DOHH2 (cell line): ENCODE results near the gene UBE2F.

Source experiments
- CTCF ChIP-seq: fragments of 200-600 bp; sonication (generic); IDR thresholded peaks from one replicate; pipeline ENCODE4 v1.5.1; 2014; ENCODE audit warnings: antibody characterized with exemption, mild to moderate bottlenecking, low read depth, low read length; ENCODE audit not compliant: poor library complexity, severe bottlenecking
- EZH2phosphoT487 ChIP-seq: fragments of 200-600 bp; sonication (generic); IDR thresholded peaks from 2 replicates; pipeline ENCODE4 v1.6.1; 2017; ENCODE audit warnings: borderline replicate concordance, mild to moderate bottlenecking, antibody characterized with exemption, low read length, moderate library complexity, mixed read lengths

DNA sequence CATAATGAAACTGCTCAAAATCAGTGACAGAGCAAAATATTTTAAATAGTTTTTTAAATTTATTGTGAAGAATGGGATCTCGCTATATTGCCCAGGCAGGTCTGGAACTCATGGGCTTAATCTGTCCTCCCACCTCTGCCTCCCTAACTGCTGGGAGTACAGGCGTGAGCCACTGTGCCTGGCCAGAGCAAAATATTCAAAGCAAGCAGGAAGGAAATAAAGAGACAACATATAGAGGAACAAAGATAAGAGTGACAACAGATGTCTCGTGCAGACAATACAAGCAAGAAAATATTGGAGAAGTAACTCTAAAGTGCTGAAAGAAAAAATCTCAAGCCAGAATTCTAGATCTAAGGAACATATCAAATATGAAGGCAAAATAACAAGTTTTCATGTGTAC lies 89.0 kb downstream of the UBE2F start:
- TF ChIP-seq CTCF (no peak), EZH2phosphoT487 (no peak)
